HG02970 (cell line): ENCODE results near the gene RERE.
"Not testable (repeated sequence)": the region's sequence is repeated elsewhere in the genome, so short reads cannot be mapped to it uniquely, and the experiment has no call there.

Source experiments
- ATAC-seq: cut with Tn5 transposase; IDR thresholded peaks from one replicate; pipeline ENCODE4 v1.9.1; 2021; ENCODE audit warnings: mild to moderate bottlenecking, moderate library complexity, moderate number of reproducible peaks; ENCODE audit not compliant: unreplicated experiment, low FRiP score

Gene RERE

DNA sequence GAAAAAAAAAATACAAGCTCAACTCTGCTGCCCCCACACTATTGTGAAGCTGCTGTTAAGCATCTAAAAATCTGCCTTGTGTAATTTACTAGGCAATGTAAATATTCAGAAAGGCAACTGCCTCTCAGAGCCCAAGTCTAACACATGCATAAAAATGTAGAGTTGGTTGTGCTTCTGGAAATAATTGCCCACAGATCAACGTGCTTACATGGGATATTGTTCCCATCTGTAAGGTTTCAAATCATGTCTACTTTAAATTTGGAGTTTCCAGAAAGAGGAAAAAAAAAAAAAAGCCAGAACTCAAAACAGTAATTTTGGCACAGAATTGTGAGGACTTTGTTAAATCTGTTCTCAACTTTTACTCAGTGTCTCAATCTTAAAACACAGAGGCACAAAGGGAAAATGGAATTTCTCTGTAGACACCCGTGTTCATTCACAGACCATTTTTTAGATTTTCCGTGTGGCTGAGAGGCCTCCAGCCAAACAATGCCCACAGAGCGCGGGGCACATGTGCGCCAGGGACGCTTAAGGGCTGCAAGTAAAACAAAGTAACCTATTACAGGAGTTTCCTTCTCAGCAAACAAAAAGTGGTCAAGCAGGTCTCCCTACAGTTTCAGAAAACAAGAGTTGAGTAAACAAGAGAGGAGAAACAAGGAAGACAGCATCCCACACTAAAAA lies 115.5 kb downstream of the RERE start:
- no peak for ATAC-seq

GRCh38 chr1:8699679-8700078 lies 117.8 kb downstream of the RERE start:
- no peak for ATAC-seq

- ATAC-seq: no peak
Measured at GRCh38 chr1:8698937-8699447, 118.4 kb downstream of the RERE start.

DNA sequence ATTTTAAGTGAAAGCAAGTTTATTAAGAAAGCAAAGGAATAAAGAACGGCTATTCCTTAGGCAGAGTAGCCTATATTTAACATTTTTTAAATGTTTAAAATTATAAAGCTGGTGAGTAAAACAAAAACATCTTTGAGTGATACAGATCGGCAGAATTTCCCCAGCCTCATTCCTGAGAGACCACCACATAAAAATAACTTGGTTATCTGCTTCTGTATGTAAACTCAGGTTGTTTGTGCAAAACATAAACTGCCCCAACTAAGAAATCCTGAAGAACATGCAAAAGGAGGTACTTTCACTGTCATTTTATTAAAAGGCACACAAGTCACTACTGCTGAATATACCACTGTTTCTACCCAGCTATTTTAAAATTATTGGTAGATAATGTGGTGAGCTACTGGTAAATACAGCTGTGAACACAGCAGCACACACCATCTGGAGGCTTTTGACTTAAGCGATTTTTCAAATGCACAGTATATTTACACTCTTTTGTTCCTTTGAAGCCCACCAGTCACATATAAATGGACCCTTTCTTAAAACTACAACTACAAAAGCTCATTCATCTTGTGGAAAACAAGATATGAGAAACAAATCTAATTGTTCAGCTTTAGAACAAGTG lies 119.3 kb downstream of the RERE start:
- no peak for ATAC-seq

GRCh38 chr1:8695442-8695841 lies 122.0 kb downstream of the RERE start:
- not testable (repeated sequence) for ATAC-seq

DNA sequence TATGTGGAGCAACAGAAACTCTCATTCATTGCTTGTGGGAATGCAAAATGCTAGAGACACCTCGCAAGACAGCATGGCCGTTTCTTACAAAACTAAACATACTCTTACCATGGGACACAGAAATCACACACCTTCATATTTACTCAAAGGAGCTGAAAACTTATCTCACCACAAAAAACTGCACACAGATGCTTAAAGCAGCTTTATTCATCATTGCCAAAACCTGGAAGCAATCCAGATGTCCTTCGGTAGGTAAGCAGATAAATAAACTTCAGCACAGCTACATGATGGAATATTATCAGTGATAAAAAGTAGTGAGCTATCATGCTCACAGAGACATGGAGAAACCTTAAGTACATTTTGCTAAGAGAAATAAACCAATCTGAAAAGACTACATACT lies 124.3 kb downstream of the RERE start:
- no peak for ATAC-seq

DNA sequence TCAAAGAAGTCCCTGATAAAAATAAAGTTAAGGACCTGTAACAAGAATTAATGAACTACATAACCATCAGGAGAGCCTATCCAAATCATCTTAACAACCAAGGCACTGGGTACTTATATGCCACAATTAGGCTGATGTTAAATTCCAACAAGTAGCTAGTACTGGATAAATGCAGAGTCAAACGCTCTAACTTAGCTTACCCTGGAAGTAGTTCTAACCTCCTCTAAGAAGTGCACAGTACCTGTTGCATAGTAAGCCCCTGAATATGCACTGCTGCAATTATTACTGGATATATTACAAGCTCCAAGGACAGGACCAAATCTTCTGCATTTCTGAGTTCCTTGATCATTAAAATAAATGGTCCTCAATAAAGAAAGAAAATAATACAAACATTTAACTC lies 125.8 kb downstream of the RERE start:
- ATAC-seq: no peak

GRCh38 chr1:8690253-8690525 lies 127.3 kb downstream of the RERE start:
- ATAC-seq: no peak

DNA sequence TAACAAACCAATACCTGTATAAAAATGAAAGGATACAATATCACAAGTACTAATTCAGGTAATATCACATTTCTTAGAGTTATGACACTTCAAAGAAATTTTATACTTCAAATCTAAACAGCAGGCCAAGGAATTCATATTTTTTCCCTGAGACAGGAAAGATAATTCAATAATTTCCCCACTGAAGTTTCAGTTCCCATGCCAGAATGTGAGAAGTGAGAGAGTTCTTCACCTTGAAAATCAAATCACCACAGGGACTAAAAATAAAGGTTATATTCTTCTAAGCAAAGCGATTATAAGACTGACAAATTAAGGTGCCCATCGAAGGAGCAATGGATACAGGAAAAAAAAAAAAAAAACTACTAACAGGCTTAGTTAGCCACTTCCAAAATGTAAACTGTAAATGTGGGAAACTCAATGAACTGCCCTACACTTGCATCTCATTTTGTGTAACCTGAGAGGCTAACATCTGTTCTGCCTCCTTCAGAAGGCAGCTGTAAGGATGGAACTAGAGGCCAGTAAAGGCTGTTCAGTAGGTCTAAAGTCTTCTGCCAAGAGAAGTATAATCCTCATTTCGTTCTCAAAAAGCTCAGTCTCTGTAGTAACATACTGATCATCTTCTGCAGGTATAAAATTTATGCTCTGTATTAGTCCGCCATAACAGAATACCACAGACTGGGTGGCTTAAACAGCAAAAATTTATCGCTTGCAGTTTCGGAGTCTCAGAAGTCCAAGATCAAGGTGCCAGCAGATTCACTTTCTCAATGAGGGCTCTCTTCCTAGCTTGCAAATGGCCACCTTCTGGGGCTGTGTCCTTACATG lies 127.8 kb downstream of the RERE start:
- ATAC-seq: no peak

DNA sequence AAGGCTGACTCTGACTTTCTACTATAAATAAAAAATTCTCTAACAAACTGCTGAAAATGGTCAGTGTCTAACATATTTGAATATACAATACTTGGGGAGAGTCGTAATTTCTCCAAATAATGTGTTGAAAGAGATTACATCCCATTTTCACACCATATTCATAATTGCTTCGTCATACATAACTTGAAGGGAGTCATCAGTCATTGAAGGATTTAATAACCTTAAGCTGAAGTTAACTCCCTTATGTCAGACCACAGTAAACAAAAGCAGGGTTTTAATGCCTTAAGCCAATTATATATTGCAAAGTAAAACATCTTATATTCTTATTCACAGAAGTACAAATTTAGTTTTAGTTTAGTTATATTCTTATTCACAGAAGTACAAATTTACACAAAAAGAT lies 129.9 kb downstream of the RERE start:
- ATAC-seq: no peak

- ATAC-seq: no peak
Measured at GRCh38 chr1:8687039-8687438, 130.4 kb downstream of the RERE start.

GRCh38 chr1:8685463-8685862 lies 132.0 kb downstream of the RERE start:
- ATAC-seq: no peak

DNA sequence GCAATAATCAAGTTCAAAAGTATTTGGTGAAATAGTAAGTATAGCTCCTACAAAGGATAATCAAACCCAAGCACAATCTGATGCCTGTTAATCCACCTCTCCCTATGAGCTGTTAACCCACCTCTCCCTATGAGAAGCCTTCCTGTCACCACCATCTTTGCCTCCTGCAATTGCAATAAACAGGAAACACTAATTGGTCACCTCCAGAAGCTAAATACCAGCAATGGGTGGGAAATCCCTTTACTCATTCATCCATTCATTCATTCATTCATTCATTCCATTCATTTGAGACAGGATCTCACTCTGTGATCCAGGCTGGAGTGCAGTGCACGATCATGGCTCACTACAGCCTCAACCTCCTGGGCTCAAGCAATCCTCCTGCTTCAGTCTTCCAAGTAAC lies 132.8 kb downstream of the RERE start:
- ATAC-seq: no peak

DNA sequence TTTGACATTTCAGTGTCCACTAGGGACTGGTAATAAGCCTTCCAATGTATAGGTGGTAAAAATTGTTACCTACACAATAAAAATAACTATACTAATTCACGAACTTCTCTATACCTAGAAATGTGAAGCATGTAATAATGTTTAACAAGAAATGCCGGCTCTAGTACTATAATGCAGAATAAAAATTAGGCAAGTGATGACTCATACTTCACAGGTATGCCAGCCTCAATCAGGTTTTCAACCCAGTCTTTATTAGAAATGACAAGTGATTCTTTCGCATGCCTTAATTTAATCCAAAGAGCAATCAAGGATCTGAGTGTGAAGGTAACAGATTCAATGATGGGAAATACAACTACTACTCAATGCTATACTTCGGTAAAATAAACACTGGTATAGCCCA lies 134.9 kb downstream of the RERE start:
- no peak for ATAC-seq

- no peak for ATAC-seq
Measured at GRCh38 chr1:8681911-8682310, 135.5 kb downstream of the RERE start.

GRCh38 chr1:8680664-8681650 lies 136.5 kb downstream of the RERE start:
- no peak for ATAC-seq

DNA sequence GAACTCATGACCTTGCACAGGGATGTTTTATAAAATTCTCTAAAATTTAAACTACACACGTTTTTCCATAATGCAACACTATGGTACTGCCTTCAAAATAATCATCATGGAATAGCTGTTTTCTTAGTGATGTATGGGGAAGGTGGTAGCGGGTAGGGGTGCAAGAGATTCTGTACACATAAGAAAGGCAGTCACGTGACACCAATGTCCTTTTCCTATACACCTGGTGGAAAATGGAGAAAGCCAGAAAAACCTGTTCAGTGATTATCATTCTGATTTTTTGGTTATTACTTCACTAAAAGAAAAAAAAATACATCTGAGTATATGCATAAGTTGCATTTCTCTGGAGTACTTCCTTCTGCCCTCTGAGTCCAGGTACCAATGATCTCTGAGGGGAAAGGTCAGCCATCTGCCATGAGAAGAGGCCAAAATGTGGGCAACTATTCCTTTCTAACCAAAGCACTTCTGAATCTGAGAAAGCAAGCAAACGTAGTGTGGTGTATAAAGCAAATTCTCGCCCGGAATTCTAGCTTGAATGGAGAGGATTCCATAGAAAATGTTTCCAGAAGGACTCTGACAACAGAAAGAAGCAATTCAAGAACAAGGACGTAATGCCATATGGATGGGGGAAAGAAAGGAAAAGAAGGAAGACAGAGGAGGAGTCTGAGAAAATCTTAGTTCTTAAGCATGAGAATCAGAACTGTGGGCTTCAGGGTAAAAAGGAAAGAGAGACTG lies 137.3 kb downstream of the RERE start:
- no peak for ATAC-seq

DNA sequence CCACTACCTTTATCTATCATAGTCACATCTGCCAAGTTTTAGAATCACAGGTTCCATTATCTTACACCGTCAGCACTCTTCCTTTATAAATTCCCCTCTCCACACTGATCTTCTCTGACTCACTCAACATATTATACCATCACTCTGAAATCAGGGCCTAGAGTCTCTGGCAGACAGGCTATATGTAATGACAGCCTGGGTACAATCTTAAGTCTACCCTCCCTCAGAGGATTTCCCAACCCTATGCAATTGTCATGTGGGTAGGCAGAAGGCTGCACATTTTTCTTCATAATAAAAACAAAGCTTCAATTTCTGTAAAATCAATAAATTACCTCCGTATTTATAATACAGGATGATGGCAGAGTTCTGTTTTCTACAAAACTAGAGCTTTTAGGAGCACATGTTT lies 138.0 kb downstream of the RERE start:
- no peak for ATAC-seq

GRCh38 chr1:8678673-8679394 lies 138.6 kb downstream of the RERE start:
- ATAC-seq: no peak
